Motor neuron (in vitro differentiated cells): ENCODE data around the gene CCL16. TPM values are rescaled to one million over a fixed set of nuclear protein-coding genes. Genes with fewer than 3 reads are reported as not detected.

Experiments
- ATAC-seq, 8 experiments: fragments of 200-7000 bp; cut with Tn5 transposase; replicated peaks in 6 of 8; 2 replicates each; pipeline ENCODE4 v1.8.0; 2021; ENCODE audit warnings: mild to moderate bottlenecking in 8 of 8, moderate library complexity in 8 of 8
- H3K27ac ChIP-seq, 2 donors: fragments of 250-450 bp; sonication (Bioruptor Pico); 2 replicates each; pipeline ENCODE4 v1.9.0; 2021; ENCODE audit warnings: antibody characterized with exemption in 2 of 2, mild to moderate bottlenecking in 2 of 2, moderate library complexity in 1 of 2
- H3K4me1 ChIP-seq, 2 donors: fragments of 250-450 bp; sonication (Bioruptor Pico); replicated peaks in 1 of 2; 2 replicates each; pipeline ENCODE4 v1.6.1; 2021; ENCODE audit warnings: antibody characterized with exemption in 2 of 2, mild to moderate bottlenecking in 2 of 2, moderate library complexity in 1 of 2
- H3K4me3 ChIP-seq, 5 donors: fragments of 250-450 bp; sonication (Bioruptor Pico); 2 replicates each; pipeline ENCODE4 v1.9.0; 2021; ENCODE audit warnings: antibody characterized with exemption in 5 of 5, mild to moderate bottlenecking in 5 of 5, moderate library complexity in 4 of 5
- WGBS, 10 experiments: fragments of 450-650 bp; shearing (Covaris generic); methylation state at CpG; one replicate each; pipeline ENCODE4 v1.0.0; 2022; 5-methylcytosine and 5-hydroxymethylcytosine counted together
- in situ Hi-C, 9 experiments: fragments of 400-800 bp; cut with MboI; loops; one replicate each; pipeline ENCODE4 v1.15.0; 2021; ENCODE audit warnings: low sequenced_read_pairs in 9 of 9, low pct_unique_long_range_greater_than_20kb in 2 of 9; ENCODE audit not compliant: unreplicated experiment in 9 of 9
- total RNA-seq, 8 experiments: library from RNA; unstranded; fragments of 300-600 nt; gene quantifications; 2 replicates each; pipeline versions ENCODE4 v1.2.3 to v1.2.4, GENCODE V29; 2022

Gene CCL16
- total RNA-seq, 8 experiments from 2014 or later: 0.24 TPM; not detected in 7

DNA sequence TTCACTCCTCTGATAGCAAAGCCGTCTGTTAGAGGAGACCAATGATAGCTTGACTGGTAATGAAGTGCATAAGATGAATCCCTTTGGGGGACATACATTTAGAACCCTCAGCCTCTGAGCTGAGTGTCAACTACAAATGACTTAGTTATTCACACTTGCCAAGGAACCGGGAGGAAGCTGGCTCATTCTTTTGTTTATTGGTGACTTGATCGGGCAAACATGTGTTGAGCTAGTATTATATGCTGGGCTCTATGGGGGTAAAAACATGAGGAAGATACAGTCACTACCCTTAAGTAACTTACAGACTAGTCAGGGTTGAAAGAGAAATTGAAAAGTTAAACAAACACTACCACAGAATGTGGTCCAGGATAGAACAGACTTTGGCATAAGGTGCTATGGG, 3.0 kb downstream of the CCL16 start:
- Histone ChIP-seq H3K4me3 (no peak overlapping the region), H3K4me1 (no peaks in the 10 kb centered on the region), H3K27ac (no peak overlapping the region)
- in situ Hi-C loops: loop anchor here in 6 of 9 experiments (10.0 to 25.0 kb wide), 3 partner anchors 156 to 166 kb away; no protein-coding TSS in a partner anchor
- ATAC-seq: no peak
- 17 to 100% (median 83%) methylated on average over 1 to 3 of the region's 3 CpGs; no CpG with 5 or more reads in 3 of the 10 experiments for WGBS, 10 experiments

DNA sequence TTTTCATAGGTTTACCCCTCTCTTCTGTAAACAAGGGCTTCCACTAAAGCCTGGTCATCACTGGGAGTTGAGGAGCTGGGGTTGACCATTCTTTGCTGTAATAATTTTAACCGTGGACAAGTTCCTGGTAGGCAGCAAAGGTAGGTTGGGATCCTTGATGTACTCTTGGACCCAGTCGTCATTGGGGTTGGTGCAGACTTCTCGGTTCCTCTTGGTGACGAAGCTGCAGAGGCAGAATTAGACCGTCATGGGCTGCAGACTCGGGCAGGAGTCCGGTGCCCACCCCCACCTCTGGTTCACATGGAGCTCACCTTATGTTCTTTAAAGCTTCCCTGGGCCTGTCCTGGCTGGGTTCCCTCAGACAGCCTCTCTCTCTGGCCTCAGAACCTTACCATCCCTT, 3.8 kb downstream of the CCL16 start:
- no peak for ATAC-seq
- 17 to 100% (median 89%) methylated on average over 1 to 5 of the region's 7 CpGs; no CpG with 5 or more reads in 3 of the 10 experiments for WGBS, 10 experiments
- in situ Hi-C loops: loop anchor here in 6 of 9 experiments (10.0 to 25.0 kb wide), 3 partner anchors 157 to 167 kb away; no protein-coding TSS in a partner anchor

DNA sequence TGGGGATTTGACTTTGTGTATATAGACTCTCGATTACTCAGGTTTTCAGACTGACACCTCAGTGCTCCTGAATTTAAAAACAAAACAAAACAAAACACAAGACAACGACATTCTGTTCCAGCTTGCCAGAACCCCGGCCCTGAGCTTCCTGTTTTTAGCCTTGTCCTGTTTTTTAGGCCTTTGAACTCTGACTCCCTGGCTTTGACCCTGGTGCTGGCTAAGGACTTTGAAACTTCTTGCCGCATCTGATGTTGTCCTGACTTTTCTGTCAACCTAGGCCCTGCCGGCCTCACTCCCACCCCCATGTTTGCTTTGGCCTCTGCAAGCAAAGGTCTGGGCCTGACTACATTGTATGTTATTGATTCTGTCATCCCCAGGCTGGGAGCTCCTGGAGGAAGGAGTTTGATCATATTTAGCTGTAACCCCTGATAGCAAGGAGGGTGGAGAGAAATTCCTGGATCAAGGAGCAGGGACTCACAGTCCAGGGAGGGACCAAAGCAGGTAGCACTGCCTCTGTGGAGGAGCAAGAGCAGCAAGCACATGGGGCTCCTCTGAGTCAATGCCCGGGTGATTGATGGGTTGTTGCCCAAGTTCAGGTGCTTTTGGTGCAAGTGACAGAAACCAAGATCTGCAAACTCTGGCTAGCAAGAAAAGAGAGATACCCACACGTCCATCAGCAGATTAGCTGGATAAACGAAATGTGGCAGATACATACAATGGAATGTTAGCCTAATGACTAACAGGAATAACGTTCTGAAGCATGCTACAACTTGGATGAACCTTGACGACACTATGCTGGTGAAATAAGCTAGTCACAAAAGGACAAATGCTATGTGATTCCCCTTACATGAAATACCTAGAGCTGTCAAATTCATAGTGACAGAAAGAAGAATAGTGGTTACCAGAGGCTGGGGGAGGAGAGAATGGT, 7.7 kb downstream of the CCL16 start:
- no peaks in the 10 kb centered on the region for H3K4me1 ChIP-seq
- WGBS, 10 experiments: 14 to 88% (median 74%) methylated on average over 2 to 8 of the region's 10 CpGs
- H3K4me3 ChIP-seq: no peak overlapping the region
- no peak overlapping the region for H3K27ac ChIP-seq
- in situ Hi-C loops: loop anchor here in 8 of 9 experiments (10.0 to 25.0 kb wide), 4 partner anchors 161 to 514 kb away; partner anchors contain the start of gene ZNHIT3 (in 4 of the 8)
- ATAC-seq: peak in 1 of 8 experiments; percentile 55

More for the DNA sequence above, 3.8 kb downstream of the CCL16 start:
- H3K27ac ChIP-seq: no peak overlapping the region
- H3K4me3 ChIP-seq: no peak overlapping the region
- H3K4me1 ChIP-seq: no peaks in the 10 kb centered on the region

DNA sequence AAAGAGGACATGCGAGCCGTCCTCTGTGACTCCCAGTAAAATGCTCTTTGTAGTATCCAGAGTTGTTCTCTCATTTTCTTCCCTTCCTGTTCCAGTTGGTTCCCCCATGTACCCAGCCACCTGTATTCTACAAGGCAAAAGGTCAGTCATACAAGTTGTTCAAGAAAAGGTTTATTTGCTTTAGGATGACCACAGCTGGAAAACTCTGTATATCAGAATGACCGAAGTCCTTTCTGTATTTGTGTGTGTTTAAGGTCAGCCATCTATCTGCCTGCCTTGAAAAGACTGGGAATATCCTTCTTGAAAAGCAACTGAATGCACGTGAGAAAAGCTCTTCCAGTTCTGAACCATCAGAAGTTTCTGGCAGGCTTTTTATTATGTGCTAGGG, 8.4 kb downstream of the CCL16 start:
- ATAC-seq: no peak
- H3K4me1 ChIP-seq: no peaks in the 10 kb centered on the region
- WGBS, 10 experiments: 17 to 100% (median 40%) methylated on average over 1 to 4 of the region's 4 CpGs; no CpG with 5 or more reads in 1 of the 10 experiments
- in situ Hi-C loops: loop anchor here in 8 of 9 experiments (10.0 to 25.0 kb wide), 4 partner anchors 162 to 514 kb away; partner anchors contain the start of gene ZNHIT3 (in 4 of the 8)
- no peak overlapping the region for H3K4me3 ChIP-seq
- no peak overlapping the region for H3K27ac ChIP-seq

DNA sequence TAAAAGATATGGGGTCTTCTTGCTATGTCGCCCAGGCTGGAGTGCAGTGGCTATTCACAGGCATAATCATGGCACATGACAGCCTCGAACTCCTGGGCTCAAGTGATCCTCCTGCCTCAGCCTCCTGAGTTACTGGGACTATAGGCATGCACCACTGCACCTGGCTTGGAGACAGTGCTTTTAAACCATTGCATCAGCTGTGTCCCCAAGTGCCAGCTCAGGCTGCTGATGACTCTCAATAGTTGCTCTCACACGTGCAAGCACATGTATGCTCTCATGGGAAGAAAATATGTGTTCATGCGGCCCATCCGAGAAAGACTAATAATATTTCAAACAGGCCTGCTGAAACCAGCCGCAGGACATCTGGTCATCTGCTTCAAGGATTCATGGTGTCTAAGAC, 8.8 kb downstream of the CCL16 start:
- H3K27ac ChIP-seq: no peak overlapping the region
- H3K4me3 ChIP-seq: no peak overlapping the region
- H3K4me1 ChIP-seq: no peaks in the 10 kb centered on the region
- in situ Hi-C loops: loop anchor here in 8 of 9 experiments (10.0 to 25.0 kb wide), 4 partner anchors 162 to 515 kb away; partner anchors contain the start of gene ZNHIT3 (in 4 of the 8)
- ATAC-seq: no peak
- WGBS, 10 experiments: 0 to 100% (median 70%) methylated on average over 1 to 5 of the region's 6 CpGs; no CpG with 5 or more reads in 3 of the 10 experiments

DNA sequence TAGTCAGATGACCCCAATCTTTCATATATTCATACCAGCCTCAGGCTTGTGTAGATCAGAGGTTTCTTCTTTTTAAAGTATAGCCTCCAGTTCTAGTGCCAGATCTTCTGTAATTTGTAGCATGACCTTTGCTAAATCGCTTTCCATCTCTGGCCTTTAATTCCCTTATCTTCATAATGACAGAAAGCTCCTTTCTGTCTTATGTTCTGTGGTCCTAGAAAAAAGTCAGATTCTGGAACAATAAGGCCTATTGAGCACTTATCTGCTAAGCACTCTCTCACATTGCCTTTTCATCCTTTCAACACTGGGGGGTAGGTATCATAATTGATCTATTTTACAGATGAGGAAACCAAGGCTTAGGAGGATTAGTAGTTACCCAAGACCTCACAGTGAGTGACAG, 9.2 kb downstream of the CCL16 start:
- in situ Hi-C loops: loop anchor here in 8 of 9 experiments (10.0 to 25.0 kb wide), 4 partner anchors 163 to 515 kb away; partner anchors contain the start of gene ZNHIT3 (in 4 of the 8)
- no peak for ATAC-seq
- 0 to 100% (median 86%) methylated on average over 1 of the region's 1 CpG; no CpG with 5 or more reads in 3 of the 10 experiments for WGBS, 10 experiments

DNA sequence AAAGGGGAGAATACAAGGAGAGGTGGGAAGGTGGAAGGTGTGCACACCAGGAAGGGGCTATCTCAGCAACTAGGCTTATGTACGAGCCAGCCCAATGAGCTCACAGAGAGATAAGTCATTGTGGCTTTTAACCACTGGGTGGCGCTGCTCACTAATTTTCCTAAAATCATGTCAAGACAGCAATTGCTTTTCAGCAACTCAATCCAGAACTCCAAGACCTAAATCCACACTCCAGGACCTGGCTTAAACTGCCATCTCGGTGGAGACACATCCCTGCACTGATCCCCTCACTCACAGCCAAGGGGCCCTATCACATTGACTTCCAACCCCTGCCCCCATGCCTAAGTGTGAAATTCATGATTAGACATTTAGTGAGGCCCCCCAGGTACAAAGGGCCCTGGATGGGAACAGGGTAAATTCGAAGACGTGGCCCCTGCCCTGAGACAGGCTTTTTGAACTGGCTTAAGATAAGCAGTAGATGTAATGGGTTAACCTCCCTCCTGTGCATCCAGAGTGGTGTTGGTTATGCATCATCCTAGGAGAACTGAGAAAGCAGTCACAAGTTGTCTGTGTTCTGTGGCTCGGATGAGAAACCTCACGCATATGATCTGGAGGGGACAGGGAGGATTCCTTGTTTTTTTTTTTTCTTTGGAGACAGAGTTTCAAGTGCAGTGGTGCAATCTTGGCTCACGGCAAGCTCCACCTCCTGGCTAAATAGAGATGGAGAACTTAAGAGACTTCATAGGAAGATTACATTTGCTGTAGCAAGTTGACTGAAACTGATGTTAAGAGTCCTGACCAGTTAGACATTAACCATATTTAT, 11.5 kb downstream of the CCL16 start:
- in situ Hi-C loops: loop anchor here in 8 of 9 experiments (10.0 to 25.0 kb wide), 4 partner anchors 165 to 518 kb away; partner anchors contain the start of gene ZNHIT3 (in 4 of the 8)
- no peaks in the 10 kb centered on the region for H3K4me1 ChIP-seq
- 0 to 100% (median 40%) methylated on average over 1 to 6 of the region's 8 CpGs; no CpG with 5 or more reads in 2 of the 10 experiments for WGBS, 10 experiments
- no peak overlapping the region for H3K27ac ChIP-seq
- no peak overlapping the region for H3K4me3 ChIP-seq
- ATAC-seq: peak; percentile 63 to 91 (median 81)

More for the DNA sequence above, 9.2 kb downstream of the CCL16 start:
- Histone ChIP-seq H3K27ac (no peak overlapping the region), H3K4me3 (no peak overlapping the region), H3K4me1 (no peaks in the 10 kb centered on the region)

DNA sequence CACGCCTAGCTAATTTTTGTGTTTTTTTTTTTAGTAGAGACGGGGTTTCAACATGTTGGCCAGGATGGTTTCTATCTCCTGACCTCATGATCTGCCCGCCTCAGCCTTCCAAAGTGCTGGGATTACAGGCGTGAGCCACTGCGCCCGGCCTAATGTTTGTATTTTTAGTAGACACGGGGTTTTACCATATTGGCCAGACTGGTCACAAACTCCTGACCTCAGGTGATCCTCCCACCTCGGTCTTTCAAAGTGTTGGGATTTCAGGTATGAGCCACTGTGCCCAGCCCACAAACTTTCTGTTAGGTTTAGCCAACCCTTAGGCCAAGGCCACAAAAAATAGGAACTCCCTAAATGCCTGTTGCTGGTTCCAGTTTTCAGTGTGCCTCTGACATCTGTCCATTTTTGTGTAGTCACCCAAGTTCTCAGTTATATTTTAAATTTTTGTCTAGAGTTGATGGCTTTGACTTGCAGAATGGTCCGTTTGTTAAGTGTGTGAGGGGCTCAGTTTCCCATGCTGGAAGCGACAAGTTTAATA, 12.7 kb downstream of the CCL16 start:
- in situ Hi-C loops: loop anchor here in 5 of 9 experiments (25.0 kb wide), 2 partner anchors 169 to 519 kb away; partner anchors contain the start of gene ZNHIT3 (in 4 of the 5)
- ATAC-seq: no peak

DNA sequence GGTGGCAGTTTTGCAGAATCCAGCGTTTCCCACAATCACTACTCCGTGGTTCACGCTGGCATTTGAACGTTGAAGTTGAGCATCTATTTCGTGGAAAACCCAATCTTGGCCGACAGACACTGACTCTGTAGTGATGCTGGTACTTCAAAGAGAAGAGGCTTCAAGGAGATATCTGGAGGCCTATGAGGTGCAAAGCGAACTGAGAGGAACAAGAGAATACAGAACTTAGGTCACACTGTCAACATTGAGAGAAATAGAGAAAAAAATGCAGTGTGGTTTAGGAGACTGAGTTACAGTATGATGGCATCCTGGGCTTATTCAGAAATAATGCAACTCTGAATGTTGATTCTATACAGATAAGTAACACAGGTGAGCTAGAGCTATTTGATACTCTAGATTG, 16.0 kb downstream of the CCL16 start:
- Histone ChIP-seq H3K4me1 (no peaks in the 10 kb centered on the region), H3K27ac (no peak overlapping the region), H3K4me3 (no peak overlapping the region)
- 40 to 100% (median 84%) methylated on average over 1 to 7 of the region's 7 CpGs; no CpG with 5 or more reads in 1 of the 10 experiments for WGBS, 10 experiments
- in situ Hi-C loops: loop anchor here in 5 of 9 experiments (25.0 kb wide), 2 partner anchors 172 to 522 kb away; partner anchors contain the start of gene ZNHIT3 (in 4 of the 5)
- ATAC-seq: no peak

More for the DNA sequence above, 12.7 kb downstream of the CCL16 start:
- H3K4me3 ChIP-seq: no peak overlapping the region
- H3K4me1 ChIP-seq: no peaks in the 10 kb centered on the region
- H3K27ac ChIP-seq: no peak overlapping the region
- 0 to 78% (median 35%) methylated on average over 1 to 7 of the region's 10 CpGs for WGBS, 10 experiments

DNA sequence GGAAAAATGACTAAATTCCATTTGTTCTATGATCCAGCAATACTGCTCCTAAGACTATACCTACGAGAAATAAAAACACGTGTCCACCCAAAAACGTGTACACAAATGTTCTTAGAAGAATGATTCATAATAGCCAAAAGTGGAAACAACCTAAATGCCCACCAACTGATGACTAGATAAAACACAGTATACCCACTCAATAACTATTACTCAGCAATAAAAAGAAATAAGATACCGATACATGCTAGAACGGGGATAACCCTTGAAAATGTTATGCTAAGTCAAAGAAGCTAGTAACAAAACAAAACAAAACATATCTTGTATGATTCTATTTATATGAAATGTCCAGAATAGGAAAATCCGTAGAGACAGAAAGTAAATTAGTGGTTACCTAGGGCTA, 17.6 kb downstream of the CCL16 start:
- in situ Hi-C loops: loop anchor here in 5 of 9 experiments (25.0 kb wide), 2 partner anchors 174 to 524 kb away; partner anchors contain the start of gene ZNHIT3 (in 4 of the 5)

DNA sequence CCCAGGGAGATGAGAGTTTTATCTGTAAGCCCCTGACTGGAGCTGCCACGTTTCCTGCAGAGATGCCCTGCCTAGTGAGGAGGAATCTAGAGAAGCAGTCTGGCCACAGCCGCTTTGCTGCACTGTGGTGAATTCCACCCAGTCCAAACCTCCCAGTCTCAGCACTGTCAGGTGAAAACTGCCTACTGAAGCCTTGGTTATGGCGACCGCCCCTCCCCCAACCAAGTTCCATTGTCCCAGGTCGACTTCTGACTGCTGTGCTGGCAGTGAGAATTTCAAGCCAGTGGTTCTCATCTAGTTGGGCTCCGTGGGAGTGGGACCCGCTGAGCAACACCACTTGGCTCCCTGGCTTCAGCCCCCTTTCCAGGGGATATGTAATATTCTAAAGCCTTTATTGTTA, 27.6 kb downstream of the CCL16 start:
- in situ Hi-C loops: loop anchor here in 5 of 9 experiments (25.0 kb wide), 2 partner anchors 184 to 534 kb away; partner anchors contain the start of gene ZNHIT3 (in 4 of the 5)
- ATAC-seq: no peak
- Histone ChIP-seq H3K4me3 (no peak overlapping the region), H3K4me1 (no peaks in the 10 kb centered on the region), H3K27ac (no peak overlapping the region)
- whole genome bisulfite sequencing, 10 experiments: 20 to 80% (median 54%) methylated on average over 1 to 4 of the region's 7 CpGs; no CpG with 5 or more reads in 4 of the 10 experiments

More for the DNA sequence above, 17.6 kb downstream of the CCL16 start:
- Histone ChIP-seq H3K4me3 (no peak overlapping the region), H3K4me1 (no peaks in the 10 kb centered on the region), H3K27ac (no peak overlapping the region)
- WGBS, 10 experiments: 39 to 91% (median 78%) methylated on average over 1 to 6 of the region's 6 CpGs
- no peak for ATAC-seq

DNA sequence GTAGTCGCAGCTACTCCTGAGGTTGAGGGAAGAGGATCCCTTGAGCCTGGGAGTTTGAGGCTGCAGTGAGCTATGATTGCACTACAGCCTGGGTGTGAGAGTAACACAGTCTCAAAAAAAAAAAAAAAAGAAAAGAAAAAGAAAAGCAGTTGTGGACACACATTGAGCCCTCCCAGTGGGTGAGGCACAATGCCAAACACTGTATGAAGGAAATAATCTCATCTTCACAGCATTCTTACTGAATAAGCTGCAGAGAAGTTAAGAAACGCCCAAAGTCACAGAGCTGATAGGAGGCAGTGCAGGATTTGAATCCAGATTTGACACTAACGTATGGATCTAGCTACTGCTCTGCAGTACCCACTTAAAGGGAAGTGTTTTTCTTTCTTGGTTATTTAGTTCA, 31.9 kb downstream of the CCL16 start:
- WGBS, 10 experiments: 0 to 100% (median 40%) methylated on average over 1 to 3 of the region's 3 CpGs; no CpG with 5 or more reads in 2 of the 10 experiments
- H3K4me3 ChIP-seq: no peak overlapping the region
- in situ Hi-C loops: loop anchor here in 1 of 9 experiments (25.0 kb wide), 1 partner anchor 112 kb away; no protein-coding TSS in a partner anchor
- peak in 1 of 8 experiments; percentile 20 for ATAC-seq
- no peaks in the 10 kb centered on the region for H3K4me1 ChIP-seq
- no peak overlapping the region for H3K27ac ChIP-seq
